NCI-H146 treated with DMSO at 0.1 percent for 48 hours (cell line): Measurements from ENCODE around the gene VPS33A.
"Not testable (repeated sequence)": the region's sequence is repeated elsewhere in the genome, so short reads cannot be mapped to it uniquely, and the experiment has no call there.

Experiments
- DNase-seq: peaks from one replicate; lab custom pipeline; 2025; ENCODE audit not compliant: unreplicated experiment; lab: John Stamatoyannopoulos, UW

VPS33A gene

GRCh38 chr12:122258462-122258861 lies 7.8 kb downstream of the VPS33A start:
- not testable (repeated sequence) for DNase-seq

GRCh38 chr12:122250536-122250935 lies 15.8 kb downstream of the VPS33A start:
- DNase-seq = no peak

- DNase-seq = no peak
These were observed 16.2 kb downstream of the VPS33A start for GRCh38 chr12:122250047-122250446.

- DNase-seq = no peak
These were observed 20.7 kb downstream of the VPS33A start for GRCh38 chr12:122245553-122245952.

GRCh38 chr12:122244565-122245371 lies 21.5 kb downstream of the VPS33A start:
- DNase-seq = no peak

- no peak for DNase-seq
These were observed 22.3 kb downstream of the VPS33A start for GRCh38 chr12:122243965-122244364.

- DNase-seq = no peak
These were observed 27.4 kb downstream of the VPS33A start for GRCh38 chr12:122238861-122239260.

GRCh38 chr12:122235741-122236140 lies 30.6 kb downstream of the VPS33A start:
- DNase-seq = no peak

GRCh38 chr12:122232691-122233090 lies 33.6 kb downstream of the VPS33A start:
- no peak for DNase-seq

GRCh38 chr12:122230798-122231197 lies 35.5 kb downstream of the VPS33A start:
- no peak for DNase-seq

GRCh38 chr12:122228092-122228491 lies 38.2 kb downstream of the VPS33A start:
- no peak for DNase-seq

- peak; percentile 20 for DNase-seq
These were observed 39.0 kb downstream of the VPS33A start for GRCh38 chr12:122227341-122227740.

- no peak for DNase-seq
These were observed 39.7 kb downstream of the VPS33A start for GRCh38 chr12:122226366-122227125.

GRCh38 chr12:122225683-122226365 lies 40.5 kb downstream of the VPS33A start, which contains the start of gene DIABLO:
DIABLO (minus strand) TSS chr12:122226052; CDS start chr12:122226014, 38 bp downstream.
- DNase-seq = peak; percentile 97

GRCh38 chr12:122216445-122216844 lies 49.8 kb downstream of the VPS33A start:
- DNase-seq = no peak

GRCh38 chr12:122215771-122216170 lies 50.5 kb downstream of the VPS33A start:
- DNase-seq = no peak

- DNase-seq = no peak
These were observed 58.0 kb downstream of the VPS33A start for GRCh38 chr12:122208073-122208820.

- no peak for DNase-seq
These were observed 58.9 kb downstream of the VPS33A start for GRCh38 chr12:122207391-122207790.

GRCh38 chr12:122206976-122207375 lies 59.3 kb downstream of the VPS33A start:
- no peak for DNase-seq

GRCh38 chr12:122206111-122206881 lies 60.0 kb downstream of the VPS33A start:
- DNase-seq = no peak
